Stimulated activated CD4-positive, alpha-beta T cell treated with anti-CD3 and anti-CD28 coated beads, TNF-alpha, amount 100 ng/mL, for 1 hour (primary cell): Measurements from ENCODE around the gene RABAC1.
"Not testable (repeated sequence)": the region's sequence is repeated elsewhere in the genome, so short reads cannot be mapped to it uniquely, and the experiment has no call there.

Experiments used
- DNase-seq, 3 donors: peaks; one replicate each; pipeline ENCODE4 v3.0.0-alpha.2; 2020; ENCODE audit warnings: low read depth in 3 of 3, low spot score in 1 of 3

The RABAC1 gene

GRCh38 chr19:41947091-41947490 is 12.0 kb downstream of the RABAC1 start:
- DNase-seq = no peak

- peak; percentile 62 to 72 (median 72) for DNase-seq
Measured at GRCh38 chr19:41945135-41945766, 13.9 kb downstream of the RABAC1 start.

GRCh38 chr19:41944336-41944735 is 14.8 kb downstream of the RABAC1 start:
- no peak for DNase-seq

- no peak for DNase-seq
Measured at GRCh38 chr19:41941410-41942202, 17.5 kb downstream of the RABAC1 start.

- no peak for DNase-seq
Measured at GRCh38 chr19:41940731-41941409, 18.3 kb downstream of the RABAC1 start.

- peak in 1 of 3 donors; percentile 47 for DNase-seq
Measured at GRCh38 chr19:41939861-41940730, 19.0 kb downstream of the RABAC1 start.

GRCh38 chr19:41939209-41939608 is 19.9 kb downstream of the RABAC1 start:
- not testable (repeated sequence) for DNase-seq

GRCh38 chr19:41937525-41938468 is 21.3 kb downstream of the RABAC1 start:
- no peak for DNase-seq

GRCh38 chr19:41936961-41937360 is 22.2 kb downstream of the RABAC1 start:
- no peak for DNase-seq

- no peak for DNase-seq
Measured at GRCh38 chr19:41936416-41936850, 22.7 kb downstream of the RABAC1 start.

GRCh38 chr19:41935760-41936415 is 23.2 kb downstream of the RABAC1 start:
- DNase-seq = no peak

- DNase-seq = peak in 2 of 3 donors; percentile 59 to 64
Measured at GRCh38 chr19:41934849-41935374, 24.2 kb downstream of the RABAC1 start.

GRCh38 chr19:41933693-41934426 is 25.3 kb downstream of the RABAC1 start:
- no peak for DNase-seq

- no peak for DNase-seq
Measured at GRCh38 chr19:41932720-41933332, 26.3 kb downstream of the RABAC1 start.

GRCh38 chr19:41932259-41932719 is 26.8 kb downstream of the RABAC1 start:
- no peak for DNase-seq

- DNase-seq = no peak
Measured at GRCh38 chr19:41930926-41931592, 28.1 kb downstream of the RABAC1 start.

GRCh38 chr19:41930322-41930722 is 28.8 kb downstream of the RABAC1 start:
- DNase-seq = no peak
